Right hindlimb (tissue), 1 donor: ENCODE results near the gene SHFL.

Experiments used
- DNase-seq: peaks from one replicate; pipeline ENCODE4 v3.0.0-alpha.2; 2018

The SHFL gene

DNA sequence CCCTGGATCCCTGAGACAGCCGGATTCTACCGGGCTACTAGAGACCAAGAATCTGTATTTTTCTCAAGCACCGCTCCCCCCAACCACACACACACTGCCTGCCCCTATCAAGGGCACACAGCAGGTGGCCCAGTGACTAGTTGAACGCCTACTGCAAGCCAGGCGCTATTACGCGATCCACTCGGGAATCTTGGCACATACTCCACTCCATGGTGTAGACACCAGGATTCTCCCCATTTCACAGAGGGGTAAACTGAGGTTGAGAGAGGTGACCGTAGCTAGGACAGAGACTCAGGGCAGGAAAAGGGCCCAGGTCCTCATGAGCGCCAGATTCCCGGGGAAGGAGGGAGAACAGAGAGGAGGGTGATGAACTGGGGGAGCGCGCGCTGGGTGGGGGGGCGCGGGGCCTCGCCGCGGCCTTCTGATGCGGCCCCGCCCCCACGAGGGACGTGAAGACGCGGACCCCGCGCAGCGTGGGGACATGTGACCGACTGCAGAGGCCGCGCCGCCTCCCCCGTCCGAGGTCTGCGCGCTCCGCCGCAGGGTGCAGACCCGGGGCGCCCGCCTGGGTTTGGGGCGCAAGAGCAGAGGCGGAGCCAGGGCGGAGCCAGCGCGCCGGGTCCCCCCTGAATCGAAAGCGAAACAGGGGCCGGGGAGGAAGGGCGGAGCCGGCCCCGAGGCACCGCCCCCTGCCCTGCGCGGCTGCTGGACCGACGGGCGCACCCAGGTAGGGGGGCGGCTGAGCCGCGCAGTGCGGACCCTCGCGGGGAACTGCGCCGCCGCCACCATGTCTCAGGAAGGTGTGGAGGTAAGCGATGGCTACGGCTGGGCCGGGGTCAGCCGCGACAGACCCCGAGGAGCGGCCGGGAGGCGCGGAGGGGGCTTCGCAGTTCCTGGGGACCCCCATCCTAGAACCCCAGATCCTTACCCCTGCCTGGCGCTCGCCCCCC, at the start of gene SHFL:
Gene SHFL, plus strand, starts transcription at position 677 of the 950 bp plus-strand sequence. Its CDS starts 111 bp downstream, at position 788.
- DNase-seq = peak; percentile 77

GRCh38 chr19:10036601-10037071, 49.5 kb upstream of the SHFL start:
- DNase-seq = no peak

- DNase-seq = no peak
Measured at GRCh38 chr19:10037367-10037766, 48.8 kb upstream of the SHFL start.

DNA sequence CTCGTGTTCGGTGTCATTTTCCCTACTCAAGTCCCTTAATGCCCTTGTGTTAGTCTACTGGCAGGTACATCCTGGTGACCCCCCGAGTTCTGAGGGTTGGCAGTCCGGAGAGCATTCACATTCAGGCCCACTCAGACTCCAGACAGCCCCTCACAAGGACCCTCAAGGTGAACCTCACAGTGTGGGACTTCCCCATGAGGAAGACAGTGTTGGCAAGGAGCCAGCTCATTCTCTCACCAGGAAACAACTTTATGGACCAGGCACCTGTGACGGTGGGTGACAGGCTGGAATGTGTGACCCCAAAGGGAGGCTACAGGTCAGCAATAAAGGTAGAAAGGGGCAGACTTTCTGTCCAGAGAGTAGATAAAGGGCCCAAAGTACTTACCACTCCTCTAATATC, 48.3 kb upstream of the SHFL start:
- DNase-seq = no peak

GRCh38 chr19:10043286-10043927, 42.7 kb upstream of the SHFL start:
- no peak for DNase-seq

DNA sequence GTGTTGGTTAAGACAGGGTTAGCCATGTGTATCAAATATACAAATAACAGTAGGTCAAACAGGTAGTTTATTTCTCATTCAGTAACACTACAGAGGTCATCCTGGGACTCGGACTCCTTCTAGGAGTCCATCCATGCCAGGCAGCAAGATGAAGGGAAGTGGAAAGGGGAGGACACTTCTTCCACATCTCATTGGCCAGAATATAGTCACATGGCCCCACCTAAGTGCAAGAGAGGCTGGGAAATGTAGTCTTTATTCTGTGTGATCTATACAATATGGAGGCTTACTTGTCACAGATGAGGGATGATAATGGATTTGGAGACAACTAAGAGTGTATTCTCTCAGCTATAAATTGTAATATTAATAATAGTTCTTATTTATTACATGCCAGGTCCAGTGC, 41.7 kb upstream of the SHFL start:
- no peak for DNase-seq

DNA sequence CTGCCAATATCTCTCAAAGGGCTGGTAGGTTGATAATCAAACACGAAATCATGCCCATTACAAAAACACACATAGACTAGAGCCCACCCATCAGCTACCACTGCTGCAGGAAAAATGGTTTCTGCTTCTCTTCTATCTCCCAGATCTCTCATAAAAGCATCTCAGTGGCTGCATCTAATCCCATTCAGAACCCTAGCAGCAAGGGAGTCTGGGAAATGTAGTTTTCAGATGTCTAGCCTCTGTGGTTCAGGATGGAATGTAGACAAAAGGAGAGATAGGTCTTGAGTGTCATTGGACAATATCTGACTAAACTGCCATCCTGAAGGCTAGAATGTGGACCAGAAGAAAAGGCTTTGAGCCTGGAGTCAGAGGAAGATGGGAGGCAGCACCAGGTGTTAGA, 40.7 kb upstream of the SHFL start:
- no peak for DNase-seq

- DNase-seq = no peak
Measured at GRCh38 chr19:10049626-10050025, 36.5 kb upstream of the SHFL start.

DNA sequence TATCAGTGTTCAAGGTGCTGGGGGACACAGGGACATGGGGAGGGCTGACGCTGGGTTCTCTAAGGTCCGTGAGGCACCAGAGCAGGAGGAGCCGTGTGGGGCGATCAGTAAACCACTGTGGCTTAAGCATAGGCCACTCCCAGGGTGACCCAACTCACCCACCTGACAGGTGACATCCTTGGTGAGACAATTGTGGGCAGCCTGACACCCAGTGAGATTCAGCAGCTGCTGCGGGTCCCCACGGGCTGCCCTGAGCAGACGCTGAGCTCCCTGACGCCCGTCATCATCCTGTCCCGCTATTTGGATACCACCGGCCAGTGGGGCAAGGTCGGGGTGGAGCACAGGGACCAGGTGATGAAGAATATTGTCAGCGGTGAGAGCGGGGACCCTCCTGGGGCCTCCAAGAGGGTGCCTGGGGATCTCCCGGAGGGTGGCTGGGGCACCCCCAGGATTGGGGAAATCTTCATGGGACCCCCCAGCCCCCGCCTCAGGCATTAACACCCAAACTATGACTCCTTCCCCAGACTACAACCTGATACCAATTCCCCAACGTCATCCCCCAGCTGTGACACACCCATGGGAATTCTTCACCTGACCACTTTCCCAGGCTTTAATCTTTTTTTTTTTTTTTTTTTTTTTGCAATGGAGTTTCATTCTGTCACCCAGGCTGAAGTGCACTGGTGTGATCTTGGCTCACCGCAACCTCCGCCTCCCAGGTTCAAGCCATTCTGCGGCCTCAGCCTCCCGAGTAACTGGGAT, 33.3 kb upstream of the SHFL start:
- no peak for DNase-seq

DNA sequence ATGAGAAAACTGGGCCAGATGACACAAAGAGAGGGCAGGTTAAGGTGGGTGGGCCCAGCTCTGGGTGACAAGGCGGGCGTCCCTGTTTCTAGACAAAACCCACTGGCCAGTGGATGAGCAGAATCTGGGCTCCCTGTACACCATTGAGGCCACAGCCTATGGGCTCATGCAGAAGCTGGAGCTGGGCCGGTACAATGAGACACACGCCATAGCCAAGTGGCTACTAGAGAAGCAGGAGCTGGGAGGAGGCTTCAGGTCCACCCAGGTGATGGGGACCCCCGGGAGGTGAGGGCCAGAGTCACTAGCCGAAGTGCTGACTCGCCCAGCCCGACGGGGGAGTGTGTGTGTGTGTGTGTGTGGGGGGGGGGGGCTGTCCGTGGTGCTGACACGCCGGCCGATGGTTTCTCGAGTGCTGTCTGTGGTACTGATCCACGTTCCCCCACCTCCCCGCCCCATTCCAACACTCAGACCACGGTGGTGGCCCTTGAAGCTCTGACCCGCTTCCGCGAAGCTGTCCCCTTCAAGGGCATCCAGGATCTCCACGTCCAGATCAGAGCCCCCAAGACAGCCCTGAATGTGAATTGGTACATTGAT, 24.3 kb upstream of the SHFL start:
- no peak for DNase-seq

GRCh38 chr19:10068205-10068604, 17.9 kb upstream of the SHFL start:
- no peak for DNase-seq

DNA sequence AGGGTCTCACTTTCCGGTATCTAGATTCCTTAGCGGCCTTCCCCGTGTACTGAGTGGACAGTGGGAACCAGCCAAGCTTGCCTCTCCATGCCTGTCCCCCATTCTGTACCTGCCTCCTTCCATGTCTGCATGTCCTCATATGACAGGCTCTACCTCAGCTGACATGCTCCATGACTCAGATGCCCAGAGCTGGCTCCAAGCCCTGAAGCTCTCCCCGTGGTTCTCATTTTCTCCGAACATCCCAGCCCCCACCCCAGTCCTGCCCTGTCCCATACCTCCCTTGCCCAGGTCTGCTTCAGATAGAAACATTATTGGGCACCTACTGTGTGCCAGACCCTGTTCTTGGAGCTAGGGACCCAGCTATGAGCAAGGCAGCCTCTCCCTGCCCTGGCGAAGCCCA, 17.1 kb upstream of the SHFL start:
- DNase-seq = no peak

GRCh38 chr19:10070730-10071446, 15.2 kb upstream of the SHFL start:
- DNase-seq = no peak

- no peak for DNase-seq
Measured at GRCh38 chr19:10074153-10074552, 12.0 kb upstream of the SHFL start.

- no peak for DNase-seq
Measured at GRCh38 chr19:10076535-10076934, 9.6 kb upstream of the SHFL start.

DNA sequence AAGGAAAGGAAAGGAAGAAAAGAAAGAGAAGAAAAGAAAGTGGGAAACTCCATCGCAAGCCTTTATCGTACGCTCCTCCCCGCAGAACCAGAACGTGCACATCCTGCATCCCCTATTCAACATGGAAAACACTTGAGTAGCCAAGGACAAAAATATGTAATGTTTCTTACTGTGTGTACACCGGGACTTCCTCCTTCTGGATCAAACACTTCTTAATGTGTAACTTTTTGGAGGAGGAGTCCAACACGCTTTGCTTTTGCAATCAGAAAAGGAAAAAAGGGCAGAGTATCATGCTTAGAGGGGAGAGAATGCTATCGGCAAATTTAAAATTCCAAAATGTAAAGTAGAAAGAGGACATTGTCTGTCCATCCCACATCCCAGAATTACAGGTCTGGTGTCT, 7.8 kb upstream of the SHFL start:
- DNase-seq = no peak

DNA sequence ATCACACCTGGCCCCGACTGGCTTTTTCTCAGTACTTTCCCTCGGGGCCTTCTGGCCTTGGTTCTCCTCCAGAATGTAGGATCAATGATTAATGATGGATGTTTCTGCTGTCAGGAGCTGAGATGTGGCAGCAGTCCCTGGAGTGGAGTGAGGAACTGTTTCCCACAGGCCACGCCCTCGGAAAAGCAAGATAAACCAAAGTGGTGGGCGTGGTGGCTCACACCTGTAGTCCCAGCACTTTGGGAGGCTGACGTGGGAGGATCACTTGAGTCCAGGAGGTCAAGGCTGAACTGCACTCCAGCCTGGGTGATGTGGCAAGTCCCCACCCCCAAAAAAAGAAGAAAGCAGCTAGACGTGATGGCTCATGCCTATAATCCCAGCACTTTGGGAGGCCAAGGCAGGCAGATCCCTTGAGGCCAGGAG, 7.1 kb upstream of the SHFL start:
- DNase-seq = no peak

DNA sequence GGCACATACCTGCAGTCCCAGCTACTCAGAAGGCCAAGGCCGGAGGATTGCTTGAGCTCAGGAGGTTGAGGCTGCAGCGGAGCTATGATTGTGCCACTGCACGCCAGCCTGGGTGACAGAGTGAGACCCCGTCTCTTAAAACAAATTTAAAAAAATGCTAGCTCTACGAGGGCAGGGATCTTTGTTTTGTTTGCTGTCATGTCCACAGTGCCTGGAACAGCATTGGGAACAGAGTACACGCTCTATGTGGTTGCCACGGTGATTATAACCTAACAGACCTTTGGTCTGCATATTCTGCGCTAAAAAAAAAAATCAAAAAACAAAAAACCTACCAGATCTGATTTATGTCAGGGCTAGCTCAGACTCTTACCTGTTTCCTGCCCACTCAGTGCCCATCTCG, 2.2 kb upstream of the SHFL start:
- no peak for DNase-seq

GRCh38 chr19:10084803-10085202, 1.3 kb upstream of the SHFL start:
- no peak for DNase-seq

DNA sequence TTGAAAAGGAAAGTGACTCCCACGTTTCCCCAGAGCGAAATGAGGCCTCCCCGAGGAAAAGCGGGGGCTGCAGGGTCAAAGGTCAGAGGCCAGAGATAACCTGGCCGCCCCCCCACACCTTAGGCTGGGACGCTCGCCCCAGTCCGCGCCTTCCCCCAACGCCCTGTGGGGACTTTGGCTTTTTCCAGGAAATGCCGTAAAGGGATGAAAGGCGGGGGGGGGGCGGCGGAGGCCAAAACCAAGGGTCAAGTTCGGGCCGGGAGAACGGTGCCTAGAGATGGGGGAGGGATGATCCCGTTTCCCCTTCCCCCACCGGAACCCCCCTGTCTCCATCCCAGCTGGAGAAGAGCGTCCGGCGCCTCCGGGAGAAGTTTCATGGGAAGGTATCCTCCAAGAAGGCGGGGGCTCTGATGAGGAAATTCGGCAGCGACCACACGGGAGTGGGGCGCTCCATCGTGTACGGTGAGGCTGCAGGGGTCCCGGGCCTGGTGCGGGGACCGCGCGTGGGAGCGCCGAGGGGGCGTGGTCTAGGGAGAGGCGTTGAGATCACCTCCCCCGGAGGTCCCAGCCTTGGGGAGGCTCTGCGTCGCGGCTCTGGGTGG, 575 bp downstream of the SHFL start:
- peak; percentile 61 for DNase-seq

DNA sequence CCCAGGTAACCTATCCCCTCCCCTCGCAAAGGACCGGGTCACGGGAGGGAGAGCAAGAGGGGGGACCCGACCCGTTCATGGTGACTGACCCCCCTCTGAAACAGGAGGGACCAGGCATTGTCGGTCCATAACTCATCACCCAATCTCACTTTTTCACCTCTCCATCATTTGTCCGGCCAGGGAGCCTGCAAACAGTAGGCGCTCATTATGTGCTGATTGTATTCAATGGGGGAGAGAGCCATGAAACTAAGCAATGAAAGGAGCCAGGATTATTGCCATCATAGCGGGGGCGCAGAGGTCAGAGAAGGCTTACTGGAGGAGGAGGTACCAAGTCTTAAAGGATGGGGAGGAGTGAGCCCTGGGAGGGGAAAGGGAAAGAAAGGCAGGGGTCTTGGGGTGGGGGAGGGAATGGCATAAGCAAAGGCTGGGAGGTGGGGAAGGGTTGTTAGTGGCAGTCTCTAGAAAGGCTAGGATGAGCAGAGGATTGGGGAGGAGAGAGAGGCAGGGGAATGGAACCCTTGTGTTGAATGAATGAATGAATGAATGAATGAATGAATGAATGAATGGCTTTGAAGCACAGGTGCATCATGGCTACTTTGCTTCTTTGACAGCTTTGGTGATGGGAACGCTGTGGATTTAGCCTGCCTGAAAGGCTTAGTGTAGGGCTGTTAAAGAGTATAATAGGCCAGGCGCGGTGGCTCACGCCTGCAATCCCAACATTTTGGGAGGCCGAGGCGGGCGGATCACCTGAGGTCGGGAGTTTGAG, 1.4 kb downstream of the SHFL start:
- DNase-seq = no peak
